ENCODE data around the gene ACTL10.

DNA sequence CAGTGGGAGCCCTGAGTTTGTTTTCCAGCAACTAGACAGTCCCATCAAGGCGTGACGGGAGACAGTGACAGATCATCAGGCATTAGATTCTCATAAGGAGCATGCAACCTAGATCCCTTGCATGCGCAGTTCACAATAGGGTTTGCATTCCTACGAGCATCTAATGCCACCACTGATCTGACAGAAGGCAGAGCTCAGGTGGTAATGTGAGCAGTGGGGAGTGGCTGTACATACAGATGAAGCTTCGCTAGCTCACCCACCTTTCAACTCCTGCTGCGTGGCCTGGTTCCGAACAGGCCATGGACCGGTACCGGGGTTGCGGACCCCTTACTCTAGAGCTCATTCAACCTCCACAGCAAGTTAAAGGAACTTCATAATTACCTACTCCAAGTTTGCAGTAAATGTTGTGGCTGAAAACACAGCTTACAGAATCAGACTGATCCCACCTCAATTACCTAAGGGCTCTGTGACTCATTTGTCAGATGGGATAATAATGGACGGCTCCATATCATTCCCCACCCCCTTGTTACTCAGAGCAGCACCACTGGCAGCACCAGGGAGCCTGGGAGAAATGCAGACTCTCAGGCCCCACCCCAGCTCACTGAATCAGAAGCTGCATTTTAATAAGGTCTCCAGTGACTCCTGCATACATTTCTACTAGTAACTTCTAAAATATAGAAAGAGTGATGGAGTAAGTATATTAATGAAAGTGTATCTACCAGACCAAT, 37.6 kb downstream of the ACTL10 start:
- TF ChIP-seq, protein P1, sequence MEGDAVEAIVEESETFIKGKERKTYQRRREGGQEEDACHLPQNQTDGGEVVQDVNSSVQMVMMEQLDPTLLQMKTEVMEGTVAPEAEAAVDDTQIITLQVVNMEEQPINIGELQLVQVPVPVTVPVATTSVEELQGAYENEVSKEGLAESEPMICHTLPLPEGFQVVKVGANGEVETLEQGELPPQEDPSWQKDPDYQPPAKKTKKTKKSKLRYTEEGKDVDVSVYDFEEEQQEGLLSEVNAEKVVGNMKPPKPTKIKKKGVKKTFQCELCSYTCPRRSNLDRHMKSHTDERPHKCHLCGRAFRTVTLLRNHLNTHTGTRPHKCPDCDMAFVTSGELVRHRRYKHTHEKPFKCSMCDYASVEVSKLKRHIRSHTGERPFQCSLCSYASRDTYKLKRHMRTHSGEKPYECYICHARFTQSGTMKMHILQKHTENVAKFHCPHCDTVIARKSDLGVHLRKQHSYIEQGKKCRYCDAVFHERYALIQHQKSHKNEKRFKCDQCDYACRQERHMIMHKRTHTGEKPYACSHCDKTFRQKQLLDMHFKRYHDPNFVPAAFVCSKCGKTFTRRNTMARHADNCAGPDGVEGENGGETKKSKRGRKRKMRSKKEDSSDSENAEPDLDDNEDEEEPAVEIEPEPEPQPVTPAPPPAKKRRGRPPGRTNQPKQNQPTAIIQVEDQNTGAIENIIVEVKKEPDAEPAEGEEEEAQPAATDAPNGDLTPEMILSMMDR (IDR thresholded peaks at IDR 0.05), result no peak
- TF ChIP-seq ZFX (IDR thresholded peaks at IDR 0.05; ENCODE audit: borderline replicate concordance), result no peak
